GM23248 (cell line): ENCODE data around the gene L3MBTL2. TPM values are rescaled to one million over a fixed set of nuclear protein-coding genes. Genes with fewer than 3 reads are reported as not detected.
"Not testable (repeated sequence)": the region's sequence is repeated elsewhere in the genome, so short reads cannot be mapped to it uniquely, and the experiment has no call there.

Experiments used
- DNase-seq: peaks from one replicate; pipeline ENCODE4 v3.0.0-alpha.2; 2015
- H2AFZ ChIP-seq: fragments of 200-600 bp; sonication (generic); 2 replicates; pipeline ENCODE4 v1.6.1; 2016; ENCODE audit warnings: antibody characterized with exemption
- H3F3A ChIP-seq: fragments of 200-600 bp; sonication (generic); 2 replicates; pipeline ENCODE4 v1.6.1; 2016; ENCODE audit warnings: mild to moderate bottlenecking, antibody characterized with exemption, mixed run types; ENCODE audit not compliant: insufficient read depth
- H3K27ac ChIP-seq: fragments of 200-600 bp; sonication (generic); 2 replicates; pipeline ENCODE4 v1.5.1; 2016; ENCODE audit warnings: mild to moderate bottlenecking
- H3K27me3 ChIP-seq: fragments of 200-600 bp; sonication (generic); replicated peaks from 2 replicates; pipeline ENCODE4 v1.6.1; 2016; ENCODE audit warnings: mild to moderate bottlenecking; ENCODE audit not compliant: insufficient read depth
- H3K36me3 ChIP-seq: fragments of 200-600 bp; sonication (generic); 2 replicates; pipeline ENCODE4 v1.6.1; 2016; ENCODE audit warnings: low read depth, mild to moderate bottlenecking
- H3K4me1 ChIP-seq: fragments of 200-600 bp; sonication (generic); 2 replicates; pipeline ENCODE4 v1.6.1; 2016; ENCODE audit warnings: mild to moderate bottlenecking; ENCODE audit not compliant: insufficient read depth
- H3K4me2 ChIP-seq: fragments of 200-600 bp; sonication (generic); one replicate; pipeline ENCODE4 v1.6.1; 2016; ENCODE audit warnings: mild to moderate bottlenecking; ENCODE audit not compliant: unreplicated experiment
- H3K4me3 ChIP-seq: fragments of 200-600 bp; sonication (generic); 2 replicates; pipeline ENCODE4 v1.5.1; 2016; ENCODE audit warnings: mild to moderate bottlenecking
- H3K79me2 ChIP-seq: fragments of 200-600 bp; sonication (generic); 2 replicates; pipeline ENCODE4 v1.6.1; 2016; ENCODE audit warnings: mild to moderate bottlenecking; ENCODE audit not compliant: insufficient read depth
- H3K9ac ChIP-seq: fragments of 200-600 bp; sonication (generic); 2 replicates; pipeline ENCODE4 v1.6.1; 2016; ENCODE audit warnings: mild to moderate bottlenecking
- H3K9me2 ChIP-seq: fragments of 200-600 bp; sonication (generic); 2 replicates; pipeline ENCODE4 v1.6.1; 2016; ENCODE audit warnings: mixed run types, mild to moderate bottlenecking, moderate library complexity; ENCODE audit not compliant: insufficient read depth
- H3K9me3 ChIP-seq: fragments of 200-600 bp; sonication (generic); one replicate; pipeline ENCODE4 v1.6.1; 2017; ENCODE audit warnings: low read depth
- H4K20me1 ChIP-seq: fragments of 200-600 bp; sonication (generic); 2 replicates; pipeline ENCODE4 v1.6.0; 2016; ENCODE audit not compliant: insufficient read depth
- EZH2 ChIP-seq: fragments of 200-600 bp; sonication (generic); IDR thresholded peaks from 2 replicates; pipeline ENCODE4 v1.6.1; 2018; ENCODE audit warnings: antibody characterized with exemption, mild to moderate bottlenecking; ENCODE audit not compliant: insufficient read depth, poor library complexity, severe bottlenecking
- EZH2phosphoT487 ChIP-seq: fragments of 200-600 bp; sonication (generic); IDR thresholded peaks from 2 replicates; pipeline ENCODE4 v1.6.1; 2018; ENCODE audit warnings: antibody characterized with exemption, moderate library complexity, mild to moderate bottlenecking, low read depth; ENCODE audit not compliant: insufficient read depth
- WGBS, 2 experiments: methylation state at CpG; one replicate each; pipeline ENCODE4 v1.1.6; 2015 to 2017; ENCODE audit warnings: low lambda C conversion rate in 2 of 2, low coverage in 1 of 2; ENCODE audit errors: missing lambda C conversion rate in 2 of 2; 5-methylcytosine and 5-hydroxymethylcytosine counted together
- in situ Hi-C: fragments of 300-500 bp; cut with MboI; formaldehyde crosslinking; loops from 2 replicates; pipeline ENCODE4 v1.15.0; 2020
- polyA plus RNA-seq: library from polyadenylated mRNA; unstranded; fragments of >200 nt; fragmentation: Nextera tagmentation; extraction: Ambion mirVana; gene quantifications from 2 replicates; pipeline ENCODE4 v1.2.1, GENCODE V29; 2016
- total RNA-seq: library from RNA; depleted of rRNA; stranded (reverse); fragments of >200 nt; shearing (Covaris generic); gene quantifications from 2 replicates; pipeline ENCODE4 v1.2.3, GENCODE V29; 2014

The L3MBTL2 gene
- total and polyA plus RNA-seq, 2 experiments from 2014 or later = 16.8 to 24.1 TPM

- H3F3A ChIP-seq = 0 out of 2 replicates have a peak, but pooled peaks cover 7% of the 10 kb centered on the region
- H3K27me3 ChIP-seq = no peaks in the 10 kb centered on the region
- H4K20me1 ChIP-seq = no peaks in the 10 kb centered on the region
- H3K4me3 ChIP-seq = no peak overlapping the region
- no peaks in the 10 kb centered on the region for H3K9me2 ChIP-seq
- no peak overlapping the region for H3K27ac ChIP-seq
- 0 out of 2 replicates have a peak, but pooled peaks cover 14% of the 10 kb centered on the region for H3K79me2 ChIP-seq
- H3K9me3 ChIP-seq = no peaks in the 10 kb centered on the region
- no peak overlapping the region for H2AFZ ChIP-seq
- H3K4me1 ChIP-seq = no peaks in the 10 kb centered on the region
- in situ Hi-C loops = no loop called here
- no peak overlapping the region for H3K9ac ChIP-seq
- no peak for DNase-seq
- no peak overlapping the region for H3K4me2 ChIP-seq
- peaks cover 70% of the 10 kb centered on the region for H3K36me3 ChIP-seq
- WGBS, 2 experiments = 93 to 98% methylated on average over 2 of the region's 2 CpGs
- no peak for TF ChIP-seq EZH2
- TF ChIP-seq EZH2phosphoT487 = no peak
These were observed 29.6 kb upstream of the L3MBTL2 start for GRCh38 chr22:41175546-41175945.

GRCh38 chr22:41177040-41177621 lies 28.0 kb upstream of the L3MBTL2 start:
- H3K9me2 ChIP-seq = no peaks in the 10 kb centered on the region
- 0 out of 2 replicates have a peak, but pooled peaks cover 7% of the 10 kb centered on the region for H3F3A ChIP-seq
- no peak overlapping the region for H2AFZ ChIP-seq
- TF ChIP-seq EZH2phosphoT487 (no peak), EZH2 (no peak)
- H3K4me3 ChIP-seq = no peak overlapping the region
- WGBS, 2 experiments = 87 to 89% methylated on average over 15 of the region's 15 CpGs
- in situ Hi-C loops = no loop called here
- H3K4me2 ChIP-seq = no peak overlapping the region
- H3K27me3 ChIP-seq = no peaks in the 10 kb centered on the region
- no peak overlapping the region for H3K27ac ChIP-seq
- no peaks in the 10 kb centered on the region for H3K4me1 ChIP-seq
- no peaks in the 10 kb centered on the region for H4K20me1 ChIP-seq
- H3K36me3 ChIP-seq = peaks cover 57% of the 10 kb centered on the region
- 0 out of 2 replicates have a peak, but pooled peaks cover 10% of the 10 kb centered on the region for H3K79me2 ChIP-seq
- no peak overlapping the region for H3K9ac ChIP-seq
- H3K9me3 ChIP-seq = no peaks in the 10 kb centered on the region
- no peak for DNase-seq

GRCh38 chr22:41177622-41178424 lies 27.3 kb upstream of the L3MBTL2 start:
- Histone ChIP-seq H3K4me1 (no peaks in the 10 kb centered on the region), H4K20me1 (no peaks in the 10 kb centered on the region), H3K9ac (no peak overlapping the region), H3K9me3 (no peaks in the 10 kb centered on the region), H3K79me2 (0 out of 2 replicates have a peak, but pooled peaks cover 4% of the 10 kb centered on the region), H3K27me3 (no peaks in the 10 kb centered on the region), H3K27ac (no peak overlapping the region), H3F3A (0 out of 2 replicates have a peak, but pooled peaks cover 7% of the 10 kb centered on the region), H2AFZ (no peak overlapping the region), H3K36me3 (peaks cover 50% of the 10 kb centered on the region), H3K9me2 (no peaks in the 10 kb centered on the region), H3K4me2 (no peak overlapping the region), H3K4me3 (no peak overlapping the region)
- 80 to 84% methylated on average over 9 of the region's 9 CpGs for WGBS, 2 experiments
- in situ Hi-C loops = no loop called here
- DNase-seq = no peak
- no peak for TF ChIP-seq EZH2
- no peak for TF ChIP-seq EZH2phosphoT487

DNA sequence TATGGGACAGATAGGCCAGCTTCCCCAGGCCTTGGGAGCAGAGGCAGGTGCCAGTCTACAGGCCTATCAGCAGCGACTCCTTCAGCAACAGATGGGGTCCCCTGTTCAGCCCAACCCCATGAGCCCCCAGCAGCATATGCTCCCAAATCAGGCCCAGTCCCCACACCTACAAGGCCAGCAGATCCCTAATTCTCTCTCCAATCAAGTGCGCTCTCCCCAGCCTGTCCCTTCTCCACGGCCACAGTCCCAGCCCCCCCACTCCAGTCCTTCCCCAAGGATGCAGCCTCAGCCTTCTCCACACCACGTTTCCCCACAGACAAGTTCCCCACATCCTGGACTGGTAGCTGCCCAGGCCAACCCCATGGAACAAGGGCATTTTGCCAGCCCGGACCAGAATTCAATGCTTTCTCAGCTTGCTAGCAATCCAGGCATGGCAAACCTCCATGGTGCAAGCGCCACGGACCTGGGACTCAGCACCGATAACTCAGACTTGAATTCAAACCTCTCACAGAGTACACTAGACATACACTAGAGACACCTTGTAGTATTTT lies 26.6 kb upstream of the L3MBTL2 start:
- 74 to 85% methylated on average over 7 to 8 of the region's 8 CpGs for WGBS, 2 experiments
- peaks cover 43% of the 10 kb centered on the region for H3K36me3 ChIP-seq

DNA sequence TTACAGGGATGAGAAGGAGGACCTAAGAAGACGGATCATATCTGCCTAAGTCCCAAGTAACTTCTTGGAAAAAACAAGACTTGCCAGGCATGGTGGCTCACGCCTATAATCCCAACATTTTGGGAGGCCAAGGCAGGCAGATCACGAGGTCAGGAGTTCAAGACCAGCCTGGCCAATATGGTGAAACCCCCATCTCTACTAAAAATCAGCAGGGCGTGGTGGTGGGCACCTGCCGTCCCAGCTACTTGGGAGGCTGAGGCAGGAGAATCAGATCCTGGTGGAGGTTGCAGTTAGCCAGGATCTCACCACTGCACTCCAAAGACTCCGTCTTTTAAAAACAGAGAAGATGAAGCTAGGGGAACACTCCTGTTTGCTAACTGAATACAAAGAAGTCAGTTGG lies 24.8 kb upstream of the L3MBTL2 start:
- H3F3A ChIP-seq, H3K4me2 ChIP-seq, H3K9me3 ChIP-seq, H3K27me3 ChIP-seq, in situ Hi-C loops, H3K9me2 ChIP-seq, H4K20me1 ChIP-seq, DNase-seq, H3K27ac ChIP-seq, H2AFZ ChIP-seq, H3K4me1 ChIP-seq, H3K9ac ChIP-seq, H3K79me2 ChIP-seq, H3K4me3 ChIP-seq: not testable (repeated sequence)
- peaks cover 29% of the 10 kb centered on the region; the same call in 1 of the 2 replicates for H3K36me3 ChIP-seq
- 84 to 85% methylated on average over 6 of the region's 6 CpGs for WGBS, 2 experiments

More for the DNA sequence above, 26.6 kb upstream of the L3MBTL2 start:
- Histone ChIP-seq H3K4me3 (no peak overlapping the region), H3F3A (0 out of 2 replicates have a peak, but pooled peaks cover 7% of the 10 kb centered on the region), H4K20me1 (no peaks in the 10 kb centered on the region), H3K4me2 (no peak overlapping the region), H3K9me2 (no peaks in the 10 kb centered on the region), H3K9ac (no peak overlapping the region), H3K4me1 (no peaks in the 10 kb centered on the region), H3K9me3 (no peaks in the 10 kb centered on the region), H3K27me3 (no peaks in the 10 kb centered on the region), H3K79me2 (0 out of 2 replicates have a peak, but pooled peaks cover under 1% of the 10 kb centered on the region), H3K27ac (no peak overlapping the region), H2AFZ (no peak overlapping the region)
- TF ChIP-seq EZH2 (no peak), EZH2phosphoT487 (no peak)
- in situ Hi-C loops = no loop called here
- no peak for DNase-seq
